ENCODE measurements around the gene HK3. TPM values are rescaled to one million over a fixed set of nuclear protein-coding genes. Genes with fewer than 3 reads are reported as not detected.

Gene HK3
- total RNA-seq, 1 experiment from 2014 or later = 1.5 TPM

DNA sequence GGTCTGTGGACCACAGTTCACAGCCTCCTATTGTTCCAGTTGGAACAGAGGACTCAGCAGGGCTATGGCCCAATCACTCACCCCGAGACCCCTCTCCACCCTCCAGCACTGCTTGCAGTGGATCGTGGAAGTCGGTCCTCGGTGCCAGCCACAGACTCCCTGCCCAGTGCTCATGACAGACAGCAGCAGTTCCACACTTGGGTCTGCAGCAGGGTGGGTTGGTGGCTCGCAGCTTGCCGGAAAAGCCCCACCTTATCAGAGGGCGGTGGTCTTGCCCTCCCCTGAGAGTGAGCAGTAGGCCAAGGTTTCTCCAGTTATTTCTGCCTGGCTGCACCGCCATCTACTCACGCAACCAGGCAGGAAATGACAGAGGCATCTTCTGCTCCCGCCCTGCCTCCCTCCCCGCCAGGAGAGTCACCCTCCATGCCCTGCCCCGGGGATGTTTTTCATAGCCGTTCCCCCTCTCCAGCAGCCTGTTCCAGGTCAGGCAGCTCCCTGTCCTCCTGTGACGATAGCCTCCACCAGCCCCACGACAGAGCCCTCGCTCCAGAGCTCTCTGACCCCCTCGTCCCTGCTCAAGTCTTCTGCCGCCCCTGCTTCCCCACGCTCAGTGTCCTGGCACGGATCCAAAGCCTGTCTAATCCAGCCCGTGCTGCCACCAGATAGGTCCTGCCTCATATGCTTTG lies 54.3 kb downstream of the HK3 start:
- H3K9me3 Mint-ChIP-seq (ENCODE audit: low read depth, unreplicated experiment) = no peaks in the 10 kb centered on the region
- CTCF ChIA-PET = no interaction called here
- H3K4me1 Mint-ChIP-seq (ENCODE audit: low read depth, unreplicated experiment) = peaks cover 15% of the 10 kb centered on the region
- intact Hi-C loops (cut with micrococcal nuclease; ENCODE audit: unreplicated experiment) = no loop called here
- no peaks in the 10 kb centered on the region for H3K36me3 Mint-ChIP-seq (ENCODE audit: insufficient read depth, unreplicated experiment)
- TF ChIP-seq, protein P1, sequence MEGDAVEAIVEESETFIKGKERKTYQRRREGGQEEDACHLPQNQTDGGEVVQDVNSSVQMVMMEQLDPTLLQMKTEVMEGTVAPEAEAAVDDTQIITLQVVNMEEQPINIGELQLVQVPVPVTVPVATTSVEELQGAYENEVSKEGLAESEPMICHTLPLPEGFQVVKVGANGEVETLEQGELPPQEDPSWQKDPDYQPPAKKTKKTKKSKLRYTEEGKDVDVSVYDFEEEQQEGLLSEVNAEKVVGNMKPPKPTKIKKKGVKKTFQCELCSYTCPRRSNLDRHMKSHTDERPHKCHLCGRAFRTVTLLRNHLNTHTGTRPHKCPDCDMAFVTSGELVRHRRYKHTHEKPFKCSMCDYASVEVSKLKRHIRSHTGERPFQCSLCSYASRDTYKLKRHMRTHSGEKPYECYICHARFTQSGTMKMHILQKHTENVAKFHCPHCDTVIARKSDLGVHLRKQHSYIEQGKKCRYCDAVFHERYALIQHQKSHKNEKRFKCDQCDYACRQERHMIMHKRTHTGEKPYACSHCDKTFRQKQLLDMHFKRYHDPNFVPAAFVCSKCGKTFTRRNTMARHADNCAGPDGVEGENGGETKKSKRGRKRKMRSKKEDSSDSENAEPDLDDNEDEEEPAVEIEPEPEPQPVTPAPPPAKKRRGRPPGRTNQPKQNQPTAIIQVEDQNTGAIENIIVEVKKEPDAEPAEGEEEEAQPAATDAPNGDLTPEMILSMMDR (IDR thresholded peaks at IDR 0.05; ENCODE audit: unreplicated experiment) = no peak
- H3K27ac Mint-ChIP-seq (ENCODE audit: unreplicated experiment) = no peak overlapping the region
- BruUV-seq (replicated peaks) = no TSS peak
- no peaks in the 10 kb centered on the region for H3K27me3 Mint-ChIP-seq (ENCODE audit: unreplicated experiment)
- no peak overlapping the region for H3K4me3 Mint-ChIP-seq (ENCODE audit: low read depth, unreplicated experiment)
- no peak for DNase-seq

DNA sequence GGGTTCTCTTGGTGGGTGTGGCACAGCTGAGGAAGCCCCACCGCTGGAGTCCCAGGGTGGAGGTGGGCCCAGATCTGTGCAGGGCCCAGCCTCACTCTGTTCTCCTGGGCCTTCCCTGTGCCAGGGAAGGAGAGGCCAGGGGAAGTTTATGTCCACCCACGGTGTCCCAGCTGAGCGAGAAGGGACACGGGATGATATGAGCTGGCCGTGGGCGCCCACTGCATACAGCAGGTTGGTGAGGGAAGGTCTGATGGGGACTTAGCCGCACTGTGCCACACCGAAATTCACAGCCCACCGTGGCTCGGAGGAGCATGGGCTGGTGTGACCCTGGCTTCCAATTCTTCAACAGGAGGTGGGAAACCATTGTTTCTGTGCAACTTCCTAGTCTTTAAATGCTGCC lies 54.9 kb downstream of the HK3 start:
- TF ChIP-seq, protein P1 (IDR thresholded peaks at IDR 0.05; ENCODE audit: unreplicated experiment) = no peak
- Mint-ChIP-seq H3K27ac (ENCODE audit: unreplicated experiment) (no peak overlapping the region), H3K27me3 (ENCODE audit: unreplicated experiment) (no peaks in the 10 kb centered on the region), H3K9me3 (ENCODE audit: low read depth, unreplicated experiment) (no peaks in the 10 kb centered on the region), H3K36me3 (ENCODE audit: insufficient read depth, unreplicated experiment) (no peaks in the 10 kb centered on the region), H3K4me1 (ENCODE audit: low read depth, unreplicated experiment) (peaks cover 15% of the 10 kb centered on the region), H3K4me3 (ENCODE audit: low read depth, unreplicated experiment) (no peak overlapping the region)
- no TSS peak for BruUV-seq (replicated peaks)
- intact Hi-C loops (cut with micrococcal nuclease; ENCODE audit: unreplicated experiment) = no loop called here
- no peak for DNase-seq
- CTCF ChIA-PET = no interaction called here

DNA sequence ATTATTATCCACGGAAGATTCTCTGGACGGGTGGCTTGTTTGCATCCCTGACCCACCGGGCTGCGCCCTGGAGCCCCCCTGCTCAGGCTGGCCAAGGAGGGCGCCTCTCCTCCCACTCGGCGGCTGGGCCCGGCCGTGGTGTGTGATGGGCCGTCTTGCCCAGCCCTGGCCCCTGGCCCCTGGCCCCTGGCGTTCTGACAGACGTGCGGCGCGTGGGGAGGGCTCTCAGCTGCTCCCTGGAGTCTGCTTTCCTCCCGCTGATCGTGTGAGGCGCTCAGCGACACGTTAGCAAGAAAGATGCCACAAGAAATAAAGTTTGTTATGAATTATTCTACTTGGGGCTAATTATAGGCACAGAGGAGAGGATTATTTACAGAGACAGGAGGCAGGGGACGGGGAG lies 55.5 kb downstream of the HK3 start:
- Mint-ChIP-seq H3K9me3 (ENCODE audit: low read depth, unreplicated experiment) (no peaks in the 10 kb centered on the region), H3K4me1 (ENCODE audit: low read depth, unreplicated experiment) (peaks cover 15% of the 10 kb centered on the region), H3K4me3 (ENCODE audit: low read depth, unreplicated experiment) (no peak overlapping the region), H3K27ac (ENCODE audit: unreplicated experiment) (no peak overlapping the region), H3K27me3 (ENCODE audit: unreplicated experiment) (no peaks in the 10 kb centered on the region), H3K36me3 (ENCODE audit: insufficient read depth, unreplicated experiment) (no peaks in the 10 kb centered on the region)
- no TSS peak for BruUV-seq (replicated peaks)
- TF ChIP-seq, protein P1 (IDR thresholded peaks at IDR 0.05; ENCODE audit: unreplicated experiment) = no peak
- CTCF ChIA-PET = no interaction called here
- DNase-seq = no peak
- intact Hi-C loops (cut with micrococcal nuclease; ENCODE audit: unreplicated experiment) = no loop called here

DNA sequence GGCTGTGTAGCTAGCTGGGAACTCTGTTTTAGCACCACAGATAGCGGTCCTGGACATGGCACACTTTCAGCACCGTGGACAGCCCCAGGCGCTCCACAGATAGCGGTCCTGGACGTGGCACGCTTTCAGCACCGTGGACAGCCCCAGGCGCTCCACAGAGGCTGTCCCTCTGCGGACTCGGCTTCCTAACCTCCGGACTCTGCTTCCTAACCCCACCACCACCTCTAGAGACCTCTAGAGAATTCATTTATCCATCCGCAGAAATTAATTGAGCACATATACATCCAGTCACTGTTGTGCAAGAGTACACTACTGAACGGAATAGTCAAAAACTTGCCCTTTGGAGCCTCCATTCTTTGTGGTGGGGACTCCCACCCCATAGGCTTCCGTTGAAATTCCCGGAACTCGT lies 61.4 kb downstream of the HK3 start:
- Mint-ChIP-seq H3K4me1 (ENCODE audit: low read depth, unreplicated experiment) (no peaks in the 10 kb centered on the region), H3K36me3 (ENCODE audit: insufficient read depth, unreplicated experiment) (no peaks in the 10 kb centered on the region), H3K9me3 (ENCODE audit: low read depth, unreplicated experiment) (no peaks in the 10 kb centered on the region), H3K4me3 (ENCODE audit: low read depth, unreplicated experiment) (no peak overlapping the region), H3K27ac (ENCODE audit: unreplicated experiment) (no peak overlapping the region), H3K27me3 (ENCODE audit: unreplicated experiment) (no peaks in the 10 kb centered on the region)
- CTCF ChIA-PET = no interaction called here
- peak; percentile 35 for DNase-seq
- TF ChIP-seq, protein P1 (IDR thresholded peaks at IDR 0.05; ENCODE audit: unreplicated experiment) = no peak
- intact Hi-C loops (cut with micrococcal nuclease; ENCODE audit: unreplicated experiment) = no loop called here
- no TSS peak for BruUV-seq (replicated peaks)

Measured in Calu3 (cell line).